Adrenal gland (tissue), 5 donors: ENCODE data around the gene DENND1C.

Experiments used
- POLR2A ChIP-seq, 2 donors: fragments of 450-650 bp; IDR thresholded peaks; one replicate each; pipeline ENCODE4 v1.6.1; 2017; ENCODE audit warnings: antibody characterized with exemption in 2 of 2, mild to moderate bottlenecking in 2 of 2, moderate library complexity in 1 of 2
- TF ChIP-seq, protein P1 (sequence below), 6 experiments: fragments of 450-650 bp in 4 of 6; fragments of 200-600 bp in 2 of 6; sonication (generic) in 1 of 6; IDR thresholded peaks; 1 replicate in 5 of 6; 2 replicates in 1 of 6; pipeline versions ENCODE4 v1.5.1 to v1.8.0; 2016 to 2021; ENCODE audit warnings: antibody characterized with exemption in 6 of 6, mild to moderate bottlenecking in 2 of 6, moderate library complexity in 1 of 6
- donor health status: DM: no; HTN: no; CAD: no.

DNA sequence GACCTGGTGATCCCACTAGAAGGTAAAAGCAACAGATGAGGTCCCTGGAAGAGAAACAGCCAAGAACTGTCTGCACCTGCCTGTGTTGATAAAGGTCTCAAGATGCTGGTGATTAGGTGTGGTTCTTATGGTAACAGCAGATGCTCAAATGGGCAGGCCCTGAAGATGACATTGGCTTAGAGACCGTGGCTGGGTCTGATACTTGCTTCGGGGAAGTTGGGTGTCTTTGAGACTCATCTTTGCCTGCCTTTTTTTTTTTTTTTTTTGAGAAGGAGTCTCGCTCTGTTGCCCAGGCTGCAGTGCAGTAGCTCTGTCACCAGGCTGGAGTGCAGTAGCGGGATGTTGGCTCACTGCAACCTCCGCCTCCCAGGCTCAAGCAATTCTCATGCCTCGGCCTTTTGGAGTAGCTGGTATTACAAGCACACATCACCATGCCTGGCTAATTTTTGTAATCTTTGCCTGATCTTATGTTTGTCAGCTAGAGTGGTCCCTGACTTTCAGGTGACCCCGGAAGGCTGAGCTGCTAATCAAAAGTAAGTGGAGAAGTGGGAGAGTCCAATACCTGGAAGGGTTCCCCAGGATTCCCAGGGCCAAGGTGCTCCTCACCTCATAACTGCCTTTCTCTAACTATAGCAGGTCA lies 29.9 kb downstream of the DENND1C start:
- TF ChIP-seq, protein P1, sequence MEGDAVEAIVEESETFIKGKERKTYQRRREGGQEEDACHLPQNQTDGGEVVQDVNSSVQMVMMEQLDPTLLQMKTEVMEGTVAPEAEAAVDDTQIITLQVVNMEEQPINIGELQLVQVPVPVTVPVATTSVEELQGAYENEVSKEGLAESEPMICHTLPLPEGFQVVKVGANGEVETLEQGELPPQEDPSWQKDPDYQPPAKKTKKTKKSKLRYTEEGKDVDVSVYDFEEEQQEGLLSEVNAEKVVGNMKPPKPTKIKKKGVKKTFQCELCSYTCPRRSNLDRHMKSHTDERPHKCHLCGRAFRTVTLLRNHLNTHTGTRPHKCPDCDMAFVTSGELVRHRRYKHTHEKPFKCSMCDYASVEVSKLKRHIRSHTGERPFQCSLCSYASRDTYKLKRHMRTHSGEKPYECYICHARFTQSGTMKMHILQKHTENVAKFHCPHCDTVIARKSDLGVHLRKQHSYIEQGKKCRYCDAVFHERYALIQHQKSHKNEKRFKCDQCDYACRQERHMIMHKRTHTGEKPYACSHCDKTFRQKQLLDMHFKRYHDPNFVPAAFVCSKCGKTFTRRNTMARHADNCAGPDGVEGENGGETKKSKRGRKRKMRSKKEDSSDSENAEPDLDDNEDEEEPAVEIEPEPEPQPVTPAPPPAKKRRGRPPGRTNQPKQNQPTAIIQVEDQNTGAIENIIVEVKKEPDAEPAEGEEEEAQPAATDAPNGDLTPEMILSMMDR (IDR thresholded peaks at IDR 0.05) = no peak
- TF ChIP-seq POLR2A (IDR thresholded peaks at IDR 0.05) = no peak
